H1 (cell line): ENCODE data around the gene CRADD. TPM values are rescaled to one million over a fixed set of nuclear protein-coding genes. Genes with fewer than 3 reads are reported as not detected.

ENCODE experiments used
- CTCF ChIA-PET: fragments of 300-600 bp; sonication (Branson Sonifier 250); formaldehyde crosslinking; loops from one replicate; lab custom pipeline; 2021; ENCODE audit not compliant: partially characterized antibody; lab: Charles Lee
- POLR2A ChIA-PET: fragments of 300-600 bp; sonication (Branson Sonifier 250); formaldehyde crosslinking; loops from one replicate; lab custom pipeline; 2021; ENCODE audit warnings: inconsistent platforms; ENCODE audit not compliant: partially characterized antibody; lab: Charles Lee
- DNase-seq, 2 experiments: peaks; one replicate each; pipeline versions ENCODE4 v3.0.0 to v3.0.0-alpha.2; 2010 to 2022; ENCODE audit warnings: low spot score in 2 of 2, low read depth in 1 of 2, mixed read lengths in 1 of 2
- FAIRE-seq: peaks from 2 replicates; lab custom pipeline; 2011; peaks lifted over from hg19 to GRCh38; lab: Jason Lieb, UNC
- H2AFZ ChIP-seq: 2 replicates; pipeline ENCODE4 v1.8.1; 2012; ENCODE audit warnings: low read length, inconsistent platforms
- H2AK5ac ChIP-seq: 2 replicates; pipeline ENCODE4 v1.6.1; 2013; ENCODE audit warnings: low read depth, low read length
- H2BK120ac ChIP-seq: replicated peaks from 2 replicates; pipeline ENCODE3; 2013; ENCODE audit warnings: low read depth, low read length, inconsistent platforms
- H2BK12ac ChIP-seq: 2 replicates; pipeline ENCODE4 v1.6.1; 2013; ENCODE audit warnings: low read depth, low read length
- H2BK15ac ChIP-seq: 2 replicates; pipeline ENCODE4 v1.6.1; 2013; ENCODE audit warnings: low read length
- H2BK20ac ChIP-seq: 2 replicates; pipeline ENCODE4 v1.6.1; 2013; ENCODE audit warnings: low read length
- H2BK5ac ChIP-seq: 2 replicates; pipeline ENCODE4 v1.6.1; 2013; ENCODE audit warnings: low read depth, low read length
- H3K14ac ChIP-seq: 2 replicates; pipeline ENCODE4 v1.6.1; 2013; ENCODE audit warnings: inconsistent platforms; ENCODE audit not compliant: insufficient read length
- H3K18ac ChIP-seq: 2 replicates; pipeline ENCODE4 v1.6.1; 2013; ENCODE audit warnings: low read length; ENCODE audit errors: extremely low read depth
- H3K23ac ChIP-seq: 2 replicates; pipeline ENCODE4 v1.6.1; 2013; ENCODE audit warnings: inconsistent platforms; ENCODE audit not compliant: insufficient read length
- H3K23me2 ChIP-seq: 2 replicates; pipeline ENCODE4 v1.6.1; 2013; ENCODE audit warnings: low read depth, low read length
- H3K27ac ChIP-seq: 2 replicates; pipeline ENCODE4 v1.6.1; 2011; ENCODE audit warnings: low read depth, low read length, inconsistent platforms
- H3K27me3 ChIP-seq, 4 experiments: replicated peaks in 1 of 4; 1 replicate in 1 of 4; 2 replicates in 3 of 4; pipeline versions ENCODE4 v1.6.1 to v1.8.1; 2011 to 2013; ENCODE audit warnings: low read length in 3 of 4, mild to moderate bottlenecking in 3 of 4, inconsistent platforms in 2 of 4, mixed read lengths in 2 of 4, moderate library complexity in 1 of 4; ENCODE audit not compliant: control insufficient read depth in 3 of 4, insufficient read depth in 3 of 4; ENCODE audit errors: extremely low read depth in 1 of 4
- H3K36me3 ChIP-seq, 4 experiments: 2 replicates each; pipeline versions ENCODE4 v1.6.1 to v1.8.1; 2011 to 2013; ENCODE audit warnings: mild to moderate bottlenecking in 4 of 4, low read length in 3 of 4, moderate library complexity in 2 of 4, control low read depth in 1 of 4, inconsistent platforms in 1 of 4; ENCODE audit not compliant: insufficient read depth in 4 of 4, control insufficient read depth in 2 of 4
- H3K4ac ChIP-seq: replicated peaks from 2 replicates; pipeline ENCODE3; 2013; ENCODE audit warnings: low read length, low read depth, mixed read lengths, inconsistent platforms; ENCODE audit not compliant: insufficient read length
- H3K4me1 ChIP-seq, 4 experiments: replicated peaks in 1 of 4; 1 replicate in 1 of 4; 2 replicates in 3 of 4; pipeline versions ENCODE4 v1.6.1 to v1.8.1; 2011 to 2013; ENCODE audit warnings: low read length in 3 of 4, inconsistent platforms in 2 of 4, mixed read lengths in 1 of 4; ENCODE audit not compliant: insufficient read depth in 4 of 4, control insufficient read depth in 3 of 4
- H3K4me2 ChIP-seq, 2 experiments: 2 replicates each; pipeline versions ENCODE4 v1.6.1 to v1.8.1; 2011 to 2013; ENCODE audit warnings: low read depth in 2 of 2, low read length in 2 of 2, control low read depth in 1 of 2, inconsistent platforms in 1 of 2, mild to moderate bottlenecking in 1 of 2; ENCODE audit not compliant: insufficient read depth in 1 of 2
- H3K4me3 ChIP-seq, 4 experiments: fragments of 200-600, 300-600 bp in 1 of 4; sonication (generic), shearing (Covaris generic), sonication (Bioruptor Twin) in 1 of 4; 2 replicates each; pipeline versions ENCODE4 v1.5.1 to v1.8.1; 2011 to 2016; ENCODE audit warnings: low read length in 4 of 4, low read depth in 3 of 4, control low read depth in 2 of 4, inconsistent platforms in 2 of 4, mild to moderate bottlenecking in 2 of 4, mixed read lengths in 1 of 4, moderate library complexity in 1 of 4; ENCODE audit not compliant: insufficient read depth in 2 of 4; ENCODE audit errors: extremely low read depth in 1 of 4
- H3K56ac ChIP-seq: replicated peaks from 2 replicates; pipeline ENCODE3; 2013; ENCODE audit warnings: low read depth, mild to moderate bottlenecking, mixed read lengths, low read length, inconsistent platforms; ENCODE audit not compliant: insufficient read length
- H3K79me1 ChIP-seq: 2 replicates; pipeline ENCODE4 v1.6.1; 2013; ENCODE audit warnings: low read depth, low read length, control low read depth
- H3K79me2 ChIP-seq, 2 experiments: 2 replicates each; pipeline versions ENCODE4 v1.6.1 to v1.8.1; 2012 to 2013; ENCODE audit warnings: low read length in 2 of 2, mild to moderate bottlenecking in 2 of 2, inconsistent platforms in 1 of 2; ENCODE audit not compliant: insufficient read depth in 2 of 2, control insufficient read depth in 1 of 2
- H3K9ac ChIP-seq, 4 experiments: replicated peaks in 1 of 4; 1 replicate in 1 of 4; 2 replicates in 3 of 4; pipeline versions ENCODE4 v1.6.1 to v1.8.1; 2011 to 2013; ENCODE audit warnings: low read depth in 3 of 4, low read length in 3 of 4, control low read depth in 2 of 4, mild to moderate bottlenecking in 2 of 4, moderate library complexity in 2 of 4, inconsistent platforms in 1 of 4; ENCODE audit errors: extremely low read depth in 1 of 4
- H3K9me3 ChIP-seq, 2 experiments: 2 replicates each; pipeline versions ENCODE4 v1.6.1 to v1.8.1; 2012 to 2013; ENCODE audit warnings: mild to moderate bottlenecking in 2 of 2, moderate library complexity in 2 of 2, control low read depth in 1 of 2, inconsistent platforms in 1 of 2, low read depth in 1 of 2, low read length in 1 of 2, mixed read lengths in 1 of 2; ENCODE audit not compliant: insufficient read depth in 2 of 2
- H4K20me1 ChIP-seq, 2 experiments: replicated peaks in 1 of 2; 2 replicates each; pipeline versions ENCODE3 to v1.8.1; 2011 to 2013; ENCODE audit warnings: inconsistent platforms in 2 of 2, low read length in 2 of 2, mild to moderate bottlenecking in 1 of 2; ENCODE audit not compliant: insufficient read depth in 2 of 2, control insufficient read depth in 1 of 2
- H4K5ac ChIP-seq: 2 replicates; pipeline ENCODE4 v1.6.1; 2013; ENCODE audit warnings: low read length, low read depth, mixed read lengths, inconsistent platforms; ENCODE audit not compliant: insufficient read length
- H4K8ac ChIP-seq: 2 replicates; pipeline ENCODE4 v1.8.0; 2013; ENCODE audit warnings: mild to moderate bottlenecking, moderate library complexity, low read length, inconsistent platforms; ENCODE audit not compliant: insufficient read depth; ENCODE audit errors: extremely low read depth
- H4K91ac ChIP-seq: replicated peaks from 2 replicates; pipeline ENCODE3; 2013; ENCODE audit warnings: low read length, mixed read lengths, inconsistent platforms; ENCODE audit not compliant: insufficient read length
- CHD2 ChIP-seq: IDR thresholded peaks from 2 replicates; pipeline ENCODE4 v1.6.1; 2012; ENCODE audit warnings: low read length, improper control_type of control experiment
- CTBP2 ChIP-seq: IDR thresholded peaks from 2 replicates; pipeline ENCODE4 v1.7.0; 2011; ENCODE audit warnings: borderline replicate concordance, mild to moderate bottlenecking, moderate library complexity, mixed read lengths, low read length; ENCODE audit not compliant: insufficient read depth, insufficient read length
- FOSL1 ChIP-seq: IDR thresholded peaks from 2 replicates; pipeline ENCODE4 v1.6.1; 2011; ENCODE audit warnings: mild to moderate bottlenecking, low read depth, low read length, moderate library complexity; ENCODE audit not compliant: insufficient read depth
- SP4 ChIP-seq: IDR thresholded peaks from 2 replicates; pipeline ENCODE4 v1.6.1; 2012; ENCODE audit warnings: low read length, inconsistent platforms
- TAF7 ChIP-seq: optimal IDR thresholded peaks from 2 replicates; pipeline ENCODE3; 2011; ENCODE audit warnings: low read depth, mild to moderate bottlenecking, inconsistent platforms, low read length, moderate library complexity, borderline replicate concordance
- WGBS, 2 experiments: shearing (Covaris generic) in 1 of 2; methylation state at CpG; one replicate each; pipeline versions ENCODE4 v1.1.6 to v1.1.7; 2013 to 2015; ENCODE audit warnings: low lambda C conversion rate in 2 of 2, mixed read lengths in 2 of 2, inconsistent platforms in 1 of 2, low coverage in 1 of 2, missing lambda C conversion rate in 1 of 2; ENCODE audit not compliant: insufficient replicate concordance in 2 of 2, insufficient coverage in 1 of 2, insufficient read length in 1 of 2; ENCODE audit errors: extremely low coverage in 1 of 2, missing lambda C conversion rate in 1 of 2; 5-methylcytosine and 5-hydroxymethylcytosine counted together
- polyA plus RNA-seq, 7 experiments: library from polyadenylated mRNA; depleted of rRNA in 3 of 7; stranded (reverse) in 5 of 7; unstranded in 2 of 7; fragments of >200 nt in 5 of 7; fragments of 200-250 nt in 2 of 7; gene quantifications; 1 replicate in 5 of 7; 2 replicates in 1 of 7; 4 replicates in 1 of 7; pipeline versions ENCODE4 v1.2.1 to v1.2.3, GENCODE V29; 2011 to 2013; ENCODE audit warnings: missing spikeins in 2 of 7, mixed read lengths in 2 of 7
- total RNA-seq: library from RNA; stranded (reverse); fragmentation: NEBNext Ultra II Directional; extraction: Animal tissue kit (Norgen Biotek cat#: 25700); gene quantifications from 2 replicates; pipeline ENCODE4 v1.2.1, GENCODE V29; 2021
- TF ChIP-seq, protein P1 (sequence below): IDR thresholded peaks from 2 replicates; pipeline ENCODE4 v1.6.1; 2012; ENCODE audit warnings: low read length, inconsistent platforms

CRADD gene
- total and polyA plus RNA-seq, 2 of the 8 experiments (the other 6 are each of a cell fraction or from before 2014, with no cell fraction given), result 8.1 to 15.4 TPM

DNA sequence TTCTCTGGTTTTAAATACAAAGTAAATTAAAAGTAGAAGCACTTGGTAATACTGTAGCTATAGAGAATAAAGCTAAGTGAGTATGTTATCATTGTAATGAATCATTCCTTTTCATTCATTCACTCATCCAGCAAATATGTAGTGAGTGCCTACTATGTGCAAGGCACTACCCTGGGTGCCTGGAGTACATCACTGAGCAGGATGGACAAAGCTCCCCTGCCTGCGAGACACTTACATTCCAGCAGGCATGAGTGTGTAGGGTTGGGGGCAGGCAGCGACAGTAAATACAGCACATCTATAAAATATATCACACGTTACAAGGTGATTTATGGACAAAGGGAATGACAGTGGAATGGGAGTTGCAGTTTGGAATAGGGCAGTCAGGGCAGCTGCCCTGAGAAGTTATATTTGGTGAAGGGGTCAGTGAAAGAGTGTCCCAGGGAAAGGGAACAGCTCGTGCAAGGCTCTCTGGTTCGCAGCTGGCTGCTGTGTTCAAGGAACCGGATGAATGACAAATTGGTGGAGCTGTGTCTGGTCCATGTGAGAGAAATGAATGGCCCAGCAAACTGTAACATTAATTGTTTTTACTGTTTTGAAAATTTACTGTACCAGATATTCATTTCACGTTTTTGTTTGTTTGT lies 159.6 kb downstream of the CRADD start:
- Histone ChIP-seq H3K56ac (no peak overlapping the region), H3K4me2 (no peak overlapping the region), H3K4ac (no peak overlapping the region), H3K4me3 (no peak overlapping the region), H4K91ac (no peak overlapping the region), H3K27ac (no peak overlapping the region), H3K23me2 (no peaks in the 10 kb centered on the region), H2BK20ac (no peak overlapping the region), H3K36me3 (no peaks in the 10 kb centered on the region), H2BK12ac (no peak overlapping the region), H2BK5ac (no peak overlapping the region), H2AFZ (no peak overlapping the region), H3K14ac (no peak overlapping the region), H4K5ac (no peak overlapping the region), H3K23ac (no peak overlapping the region), H4K20me1 (no peaks in the 10 kb centered on the region), H3K27me3 (no peaks in the 10 kb centered on the region), H3K9me3 (no peaks in the 10 kb centered on the region), H2BK15ac (no peak overlapping the region), H2BK120ac (no peak overlapping the region), H4K8ac (no peak overlapping the region), H3K79me1 (no peaks in the 10 kb centered on the region), H3K18ac (no peak overlapping the region), H3K4me1 (peaks cover 0 to 2% (median 0%) of the 10 kb centered on the region in 4 experiments; a peak in 1 of 7 replicates), H3K79me2 (no peaks in the 10 kb centered on the region), H3K9ac (no peak overlapping the region), H2AK5ac (no peak overlapping the region)
- ChIA-PET CTCF (interaction anchor here (1.1 to 3.5 kb wide), 5 partner anchors 16 to 334 kb away, joined by 3 to 11 read pairs (median 9); no protein-coding TSS in a partner anchor), POLR2A (no interaction called here)
- 93% methylated on average over 7 of the region's 7 CpGs; no CpG with 5 or more reads in 1 of the 2 experiments for WGBS, 2 experiments
- FAIRE-seq (no peak), DNase-seq (no peak)
- no peak for TF ChIP-seq SP4
- TF ChIP-seq, protein P1, sequence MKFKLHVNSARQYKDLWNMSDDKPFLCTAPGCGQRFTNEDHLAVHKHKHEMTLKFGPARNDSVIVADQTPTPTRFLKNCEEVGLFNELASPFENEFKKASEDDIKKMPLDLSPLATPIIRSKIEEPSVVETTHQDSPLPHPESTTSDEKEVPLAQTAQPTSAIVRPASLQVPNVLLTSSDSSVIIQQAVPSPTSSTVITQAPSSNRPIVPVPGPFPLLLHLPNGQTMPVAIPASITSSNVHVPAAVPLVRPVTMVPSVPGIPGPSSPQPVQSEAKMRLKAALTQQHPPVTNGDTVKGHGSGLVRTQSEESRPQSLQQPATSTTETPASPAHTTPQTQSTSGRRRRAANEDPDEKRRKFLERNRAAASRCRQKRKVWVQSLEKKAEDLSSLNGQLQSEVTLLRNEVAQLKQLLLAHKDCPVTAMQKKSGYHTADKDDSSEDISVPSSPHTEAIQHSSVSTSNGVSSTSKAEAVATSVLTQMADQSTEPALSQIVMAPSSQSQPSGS, result no peak
- TF ChIP-seq CHD2, result no peak
- TF ChIP-seq CTBP2, result no peak
- no peak for TF ChIP-seq TAF7
- TF ChIP-seq FOSL1, result no peak
